ENCODE results near the gene RUSF1.

DNA sequence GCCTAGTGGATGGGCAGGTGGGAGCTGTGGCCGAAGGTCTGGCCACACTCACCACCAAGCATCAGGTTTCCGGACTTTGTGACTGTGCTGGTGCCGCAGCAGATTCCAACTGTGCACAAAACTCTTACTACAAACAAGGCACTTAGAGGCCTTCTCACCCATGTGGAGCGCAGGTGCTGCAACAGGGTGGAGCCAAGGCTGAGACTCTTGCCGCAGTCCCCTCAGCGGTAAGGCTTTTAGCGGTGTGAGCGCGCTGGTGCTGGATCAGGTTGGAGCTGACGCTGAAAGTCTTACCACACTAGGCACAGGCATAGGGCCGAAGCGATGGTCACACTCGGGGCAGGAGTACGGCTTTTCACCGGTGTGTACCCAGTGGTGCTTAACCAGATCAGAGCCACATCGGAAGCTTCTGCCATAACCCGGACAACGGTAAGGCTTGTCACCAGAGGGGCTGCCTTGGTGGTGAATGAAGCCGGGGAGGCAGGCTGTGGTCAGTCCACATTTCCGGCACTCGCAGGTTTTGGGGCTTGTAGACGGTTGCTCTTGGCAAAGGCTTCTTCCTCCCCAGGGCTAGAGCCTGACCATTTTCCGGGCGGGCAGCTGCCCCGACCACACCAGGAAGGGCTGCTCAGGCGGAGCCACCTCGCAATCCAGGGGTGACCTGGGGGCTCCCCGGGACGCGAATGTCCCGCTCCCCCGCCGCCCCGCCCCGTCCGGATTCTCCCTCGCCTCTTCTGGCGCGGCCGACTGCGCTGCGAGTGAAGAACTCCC lies 49.9 kb downstream of the RUSF1 start:
- TF ChIP-seq, protein P1, sequence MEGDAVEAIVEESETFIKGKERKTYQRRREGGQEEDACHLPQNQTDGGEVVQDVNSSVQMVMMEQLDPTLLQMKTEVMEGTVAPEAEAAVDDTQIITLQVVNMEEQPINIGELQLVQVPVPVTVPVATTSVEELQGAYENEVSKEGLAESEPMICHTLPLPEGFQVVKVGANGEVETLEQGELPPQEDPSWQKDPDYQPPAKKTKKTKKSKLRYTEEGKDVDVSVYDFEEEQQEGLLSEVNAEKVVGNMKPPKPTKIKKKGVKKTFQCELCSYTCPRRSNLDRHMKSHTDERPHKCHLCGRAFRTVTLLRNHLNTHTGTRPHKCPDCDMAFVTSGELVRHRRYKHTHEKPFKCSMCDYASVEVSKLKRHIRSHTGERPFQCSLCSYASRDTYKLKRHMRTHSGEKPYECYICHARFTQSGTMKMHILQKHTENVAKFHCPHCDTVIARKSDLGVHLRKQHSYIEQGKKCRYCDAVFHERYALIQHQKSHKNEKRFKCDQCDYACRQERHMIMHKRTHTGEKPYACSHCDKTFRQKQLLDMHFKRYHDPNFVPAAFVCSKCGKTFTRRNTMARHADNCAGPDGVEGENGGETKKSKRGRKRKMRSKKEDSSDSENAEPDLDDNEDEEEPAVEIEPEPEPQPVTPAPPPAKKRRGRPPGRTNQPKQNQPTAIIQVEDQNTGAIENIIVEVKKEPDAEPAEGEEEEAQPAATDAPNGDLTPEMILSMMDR (IDR thresholded peaks at IDR 0.05): peak in 2 of 6 experiments; percentile 19 to 24
- peak in 2 of 4 donors; percentile 17 to 31 for TF ChIP-seq POLR2A (IDR thresholded peaks at IDR 0.05)
- no peak for TF ChIP-seq EP300 (IDR thresholded peaks at IDR 0.05)
- peak; percentile 13 to 43 for TF ChIP-seq POLR2AphosphoS5 (IDR thresholded peaks at IDR 0.05)
